D721Med (cell line): ENCODE results near the gene METTL21A.

ENCODE experiments used
- DNase-seq: peaks from one replicate; pipeline ENCODE4 v3.0.0; 2011; ENCODE audit warnings: low spot score; ENCODE audit not compliant: insufficient read length
- FAIRE-seq: peaks from 2 replicates; lab custom pipeline; 2011; peaks lifted over from hg19 to GRCh38; lab: Jason Lieb, UNC
- TF ChIP-seq, protein P1 (sequence below): IDR thresholded peaks from 2 replicates; pipeline ENCODE4 v1.5.1; 2012; ENCODE audit warnings: mild to moderate bottlenecking, control low read depth; ENCODE audit not compliant: insufficient read depth; ENCODE audit errors: missing control alignments

Gene METTL21A

GRCh38 chr2:207593277-207593676, 31.9 kb downstream of the METTL21A start:
- FAIRE-seq (no peak), DNase-seq (no peak)
- TF ChIP-seq, protein P1, sequence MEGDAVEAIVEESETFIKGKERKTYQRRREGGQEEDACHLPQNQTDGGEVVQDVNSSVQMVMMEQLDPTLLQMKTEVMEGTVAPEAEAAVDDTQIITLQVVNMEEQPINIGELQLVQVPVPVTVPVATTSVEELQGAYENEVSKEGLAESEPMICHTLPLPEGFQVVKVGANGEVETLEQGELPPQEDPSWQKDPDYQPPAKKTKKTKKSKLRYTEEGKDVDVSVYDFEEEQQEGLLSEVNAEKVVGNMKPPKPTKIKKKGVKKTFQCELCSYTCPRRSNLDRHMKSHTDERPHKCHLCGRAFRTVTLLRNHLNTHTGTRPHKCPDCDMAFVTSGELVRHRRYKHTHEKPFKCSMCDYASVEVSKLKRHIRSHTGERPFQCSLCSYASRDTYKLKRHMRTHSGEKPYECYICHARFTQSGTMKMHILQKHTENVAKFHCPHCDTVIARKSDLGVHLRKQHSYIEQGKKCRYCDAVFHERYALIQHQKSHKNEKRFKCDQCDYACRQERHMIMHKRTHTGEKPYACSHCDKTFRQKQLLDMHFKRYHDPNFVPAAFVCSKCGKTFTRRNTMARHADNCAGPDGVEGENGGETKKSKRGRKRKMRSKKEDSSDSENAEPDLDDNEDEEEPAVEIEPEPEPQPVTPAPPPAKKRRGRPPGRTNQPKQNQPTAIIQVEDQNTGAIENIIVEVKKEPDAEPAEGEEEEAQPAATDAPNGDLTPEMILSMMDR: no peak

- DNase-seq: no peak
- TF ChIP-seq, protein P1: no peak
- no peak for FAIRE-seq
Observed at GRCh38 chr2:207589143-207589542, 36.1 kb downstream of the METTL21A start.

GRCh38 chr2:207587305-207587704, 37.9 kb downstream of the METTL21A start:
- TF ChIP-seq, protein P1: no peak
- no peak for FAIRE-seq

GRCh38 chr2:207584952-207585351, 40.2 kb downstream of the METTL21A start:
- DNase-seq: no peak

More at GRCh38 chr2:207587305-207587704, 37.9 kb downstream of the METTL21A start:
- no peak for DNase-seq

GRCh38 chr2:207571370-207571769, 53.8 kb downstream of the METTL21A start:
- FAIRE-seq: no peak
- DNase-seq: no peak
- TF ChIP-seq, protein P1: no peak

More at GRCh38 chr2:207584952-207585351, 40.2 kb downstream of the METTL21A start:
- TF ChIP-seq, protein P1: no peak
- FAIRE-seq: no peak

GRCh38 chr2:207567671-207568070, 57.5 kb downstream of the METTL21A start:
- DNase-seq: no peak
- TF ChIP-seq, protein P1: no peak
- FAIRE-seq: no peak

- TF ChIP-seq, protein P1: no peak
- DNase-seq: no peak
- FAIRE-seq: no peak
Observed at GRCh38 chr2:207565736-207566500, 59.3 kb downstream of the METTL21A start.
